D721Med (cell line): ENCODE measurements around the gene ZBBX.

Experiments
- DNase-seq: peaks from one replicate; pipeline ENCODE4 v3.0.0; 2011; ENCODE audit warnings: low spot score; ENCODE audit not compliant: insufficient read length
- FAIRE-seq: peaks from 2 replicates; lab custom pipeline; 2011; peaks lifted over from hg19 to GRCh38; lab: Jason Lieb, UNC
- CTCF ChIP-seq: IDR thresholded peaks from 2 replicates; pipeline ENCODE4 v1.5.1; 2012; ENCODE audit warnings: mild to moderate bottlenecking, control low read depth; ENCODE audit not compliant: insufficient read depth; ENCODE audit errors: missing control alignments

The ZBBX gene

GRCh38 chr3:167394003-167394402 lies 13.9 kb upstream of the ZBBX start:
- DNase-seq (no peak), FAIRE-seq (no peak)
- no peak for TF ChIP-seq CTCF

GRCh38 chr3:167382155-167382554 lies 2.1 kb upstream of the ZBBX start:
- no peak for TF ChIP-seq CTCF
- no peak for FAIRE-seq
- DNase-seq: no peak

GRCh38 chr3:167375478-167375877 lies 4.6 kb downstream of the ZBBX start:
- TF ChIP-seq CTCF: no peak

GRCh38 chr3:167372138-167372537 lies 8.0 kb downstream of the ZBBX start:
- no peak for TF ChIP-seq CTCF
- FAIRE-seq (no peak), DNase-seq (no peak)

More at GRCh38 chr3:167375478-167375877, 4.6 kb downstream of the ZBBX start:
- DNase-seq (no peak), FAIRE-seq (no peak)

GRCh38 chr3:167361948-167362347 lies 18.1 kb downstream of the ZBBX start:
- DNase-seq (no peak), FAIRE-seq (no peak)
- TF ChIP-seq CTCF: no peak

GRCh38 chr3:167361306-167361705 lies 18.8 kb downstream of the ZBBX start:
- FAIRE-seq (no peak), DNase-seq (no peak)
- no peak for TF ChIP-seq CTCF

GRCh38 chr3:167355446-167355845 lies 24.7 kb downstream of the ZBBX start:
- DNase-seq (no peak), FAIRE-seq (no peak)
- TF ChIP-seq CTCF: no peak
